Spleen (tissue), 11 donors: ENCODE results near the gene ADAM8. TPM values are rescaled to one million over a fixed set of nuclear protein-coding genes. Genes with fewer than 3 reads are reported as not detected.

ENCODE experiments used
- DNase-seq: peaks from one replicate; pipeline ENCODE4 v3.0.0-alpha.2; 2020
- H3K27ac ChIP-seq, 8 donors: fragments of 200-600 bp; sonication (generic) in 7 of 8; 1 replicate in 4 of 8; 2 replicates in 4 of 8; pipeline versions ENCODE4 v1.5.0 to v1.8.0; 2016 to 2021; ENCODE audit warnings: inconsistent platforms in 4 of 8, mild to moderate bottlenecking in 4 of 8, moderate library complexity in 1 of 8
- H3K27me3 ChIP-seq, 7 donors: fragments of 200-600 bp; sonication (generic) in 6 of 7; replicated peaks in 1 of 7; 1 replicate in 4 of 7; 2 replicates in 3 of 7; pipeline versions ENCODE4 v1.5.0 to v1.8.0; 2016 to 2021; ENCODE audit warnings: inconsistent platforms in 3 of 7, mild to moderate bottlenecking in 1 of 7
- H3K36me3 ChIP-seq, 6 donors: fragments of 200-600 bp; sonication (generic) in 5 of 6; 1 replicate in 4 of 6; 2 replicates in 2 of 6; pipeline versions ENCODE4 v1.5.0 to v1.8.0; 2016 to 2021; ENCODE audit warnings: inconsistent platforms in 2 of 6
- H3K4me1 ChIP-seq, 6 donors: fragments of 200-600 bp; sonication (generic) in 5 of 6; 1 replicate in 3 of 6; 2 replicates in 3 of 6; pipeline versions ENCODE4 v1.5.0 to v1.8.0; 2016 to 2021; ENCODE audit warnings: inconsistent platforms in 3 of 6
- H3K4me3 ChIP-seq, 8 donors: fragments of 200-600 bp; sonication (generic) in 7 of 8; 1 replicate in 4 of 8; 2 replicates in 4 of 8; pipeline versions ENCODE4 v1.5.0 to v1.8.0; 2016 to 2021; ENCODE audit warnings: inconsistent platforms in 4 of 8, mild to moderate bottlenecking in 4 of 8, moderate library complexity in 2 of 8
- H3K9me3 ChIP-seq, 8 donors: fragments of 200-600 bp; sonication (generic) in 7 of 8; 1 replicate in 4 of 8; 2 replicates in 4 of 8; pipeline versions ENCODE4 v1.5.0 to v1.8.0; 2016 to 2021; ENCODE audit warnings: inconsistent platforms in 4 of 8
- POLR2A ChIP-seq, 3 donors: fragments of 450-650 bp; IDR thresholded peaks; one replicate each; pipeline ENCODE4 v1.5.1; 2017; ENCODE audit warnings: antibody characterized with exemption in 3 of 3, mild to moderate bottlenecking in 1 of 3
- POLR2AphosphoS5 ChIP-seq, 3 donors: sonication (generic); formaldehyde crosslinking; IDR thresholded peaks; one replicate each; pipeline ENCODE4 v1.5.1; 2017; ENCODE audit warnings: antibody characterized with exemption in 3 of 3
- WGBS, 5 donors: extraction: QIAGEN DNeasy Blood & Tissue Kit in 3 of 5; methylation state at CpG; one replicate each; pipeline versions ENCODE4 v1.1.5 to v1.1.7; 2013 to 2018; 5-methylcytosine and 5-hydroxymethylcytosine counted together
- intact Hi-C: fragments of 100-400 bp; cut with DNase I; formaldehyde crosslinking; loops from one replicate; pipeline ENCODE4 v1.15.0; 2023; ENCODE audit warnings: low total_unique reads
- polyA plus RNA-seq, 3 donors: library from polyadenylated mRNA; stranded (reverse); fragments of 200-250 nt; gene quantifications; one replicate each; pipeline ENCODE4 v1.2.1, GENCODE V29; 2013
- total RNA-seq, 7 donors: library from RNA; depleted of rRNA in 3 of 7; stranded (reverse); fragments of >200 nt in 3 of 7; fragmentation: NEBNext Ultra II Directional in 4 of 7; extraction: Animal tissue kit (Norgen Biotek cat#: 25700) in 4 of 7; gene quantifications; one replicate each; pipeline versions ENCODE4 v1.1.0 to v1.2.1, GENCODE V29; 2016 to 2021
- TF ChIP-seq, protein P1 (sequence below), 11 experiments: fragments of 200-600 bp in 7 of 11; fragments of 450-650 bp in 4 of 11; sonication (generic) in 4 of 11; IDR thresholded peaks in 8 of 11; conservative IDR thresholded peaks in 3 of 11; 1 replicate in 7 of 11; 2 replicates in 4 of 11; pipeline versions ENCODE4 v1.4.0 to v1.8.0; 2016 to 2021; ENCODE audit warnings: antibody characterized with exemption in 11 of 11, inconsistent platforms in 4 of 11, mild to moderate bottlenecking in 1 of 11
- donor health status: healthy with polysubstance abuse.
- donor health status: DM: no; HTN: no; CAD: no; lungs with moderate emphysema.
- donor health status: DM: no; HTN: no; CAD: no.
- donor health status: Bipolar disorder and iron deficiency.
- donor health status: healthy.
- donor health status: DM: no; HTN: no; CAD: no.
- donor health status: DM: yes; HTN: yes; CAD: no.

ADAM8 gene
- total and polyA plus RNA-seq, 10 donors, result 10.1 to 177 (median 67.8) TPM

DNA sequence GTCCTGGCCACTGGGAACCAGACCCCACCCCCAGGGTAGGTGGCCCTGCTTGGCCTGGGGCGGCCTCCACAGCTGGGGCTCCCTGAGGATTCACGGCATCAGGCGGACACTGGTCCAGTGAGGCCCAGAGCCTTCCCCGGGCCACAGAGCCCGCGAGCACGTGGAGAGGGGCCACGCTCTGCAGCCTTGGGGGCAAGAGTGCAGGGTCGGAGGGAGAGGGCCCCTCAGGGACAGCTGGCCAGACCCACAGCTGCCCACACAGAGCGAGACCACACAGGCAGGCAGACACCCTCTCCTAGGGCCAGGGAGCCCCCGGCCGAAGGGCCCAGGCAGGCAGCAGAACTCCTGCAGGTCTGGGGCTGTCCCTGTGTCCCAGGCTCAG lies 28.3 kb downstream of the ADAM8 start:
- Histone ChIP-seq H3K27me3 (peaks cover 0 to 78% (median 33%) of the 10 kb centered on the region in 7 donors), H3K36me3 (no peaks in the 10 kb centered on the region), H3K4me1 (peaks cover 0 to 6% (median 0%) of the 10 kb centered on the region in 6 donors), H3K4me3 (no peak overlapping the region), H3K9me3 (no peaks in the 10 kb centered on the region), H3K27ac (no peak overlapping the region)
- no peak for DNase-seq
- intact Hi-C loops, result no loop called here
- 80 to 93% (median 90%) methylated on average over 1 to 12 of the region's 12 CpGs for WGBS, 5 donors
- TF ChIP-seq POLR2AphosphoS5 (IDR thresholded peaks at IDR 0.05) (no peak), POLR2A (IDR thresholded peaks at IDR 0.05) (no peak)
- TF ChIP-seq, protein P1, sequence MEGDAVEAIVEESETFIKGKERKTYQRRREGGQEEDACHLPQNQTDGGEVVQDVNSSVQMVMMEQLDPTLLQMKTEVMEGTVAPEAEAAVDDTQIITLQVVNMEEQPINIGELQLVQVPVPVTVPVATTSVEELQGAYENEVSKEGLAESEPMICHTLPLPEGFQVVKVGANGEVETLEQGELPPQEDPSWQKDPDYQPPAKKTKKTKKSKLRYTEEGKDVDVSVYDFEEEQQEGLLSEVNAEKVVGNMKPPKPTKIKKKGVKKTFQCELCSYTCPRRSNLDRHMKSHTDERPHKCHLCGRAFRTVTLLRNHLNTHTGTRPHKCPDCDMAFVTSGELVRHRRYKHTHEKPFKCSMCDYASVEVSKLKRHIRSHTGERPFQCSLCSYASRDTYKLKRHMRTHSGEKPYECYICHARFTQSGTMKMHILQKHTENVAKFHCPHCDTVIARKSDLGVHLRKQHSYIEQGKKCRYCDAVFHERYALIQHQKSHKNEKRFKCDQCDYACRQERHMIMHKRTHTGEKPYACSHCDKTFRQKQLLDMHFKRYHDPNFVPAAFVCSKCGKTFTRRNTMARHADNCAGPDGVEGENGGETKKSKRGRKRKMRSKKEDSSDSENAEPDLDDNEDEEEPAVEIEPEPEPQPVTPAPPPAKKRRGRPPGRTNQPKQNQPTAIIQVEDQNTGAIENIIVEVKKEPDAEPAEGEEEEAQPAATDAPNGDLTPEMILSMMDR (IDR thresholded peaks at IDR 0.05 in 8 of 11, conservative IDR thresholded peaks at IDR 0.05 in 3 of 11), result no peak

DNA sequence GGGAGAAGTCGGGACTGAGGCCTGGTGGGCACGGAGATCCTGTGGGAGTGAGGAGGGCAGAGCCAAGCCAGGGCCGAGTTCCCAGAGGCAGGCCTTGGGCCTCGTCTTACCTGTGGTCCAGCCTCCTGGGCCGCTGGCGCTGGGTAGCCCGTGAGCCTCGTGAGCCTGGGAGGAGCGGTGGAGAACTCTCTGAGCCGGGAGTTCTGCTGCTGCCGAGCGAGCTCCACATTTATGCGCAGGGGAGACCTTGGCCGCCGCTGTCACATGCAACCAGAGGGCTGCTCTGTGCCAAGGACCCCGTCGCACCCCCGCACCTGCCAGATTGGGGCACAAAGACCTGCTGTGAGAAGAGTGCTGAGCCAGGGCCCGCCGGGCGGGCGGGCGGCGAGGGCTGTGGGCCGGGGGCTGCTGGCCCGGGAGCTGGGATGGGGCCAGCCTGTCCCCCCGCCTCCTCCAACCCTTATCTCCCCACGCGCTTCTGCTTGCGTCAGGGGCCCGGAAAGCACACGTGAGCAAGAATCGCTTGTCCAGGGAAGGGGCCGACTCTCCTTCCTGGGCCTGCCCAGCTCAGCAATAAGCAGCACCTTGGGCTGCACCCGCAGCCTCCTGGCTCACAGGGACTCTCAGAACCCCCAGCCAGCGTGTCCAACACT lies 28.9 kb downstream of the ADAM8 start:
- Histone ChIP-seq H3K36me3 (no peaks in the 10 kb centered on the region), H3K4me1 (peaks cover 0 to 4% (median 0%) of the 10 kb centered on the region in 6 donors), H3K27me3 (peaks cover 0 to 80% (median 33%) of the 10 kb centered on the region in 7 donors), H3K4me3 (no peak overlapping the region), H3K27ac (no peak overlapping the region), H3K9me3 (no peaks in the 10 kb centered on the region)
- intact Hi-C loops, result no loop called here
- DNase-seq, result no peak
- 74 to 88% (median 83%) methylated on average over 24 to 36 of the region's 36 CpGs for WGBS, 5 donors
- TF ChIP-seq POLR2AphosphoS5 (IDR thresholded peaks at IDR 0.05) (no peak), POLR2A (IDR thresholded peaks at IDR 0.05) (no peak)
- TF ChIP-seq, protein P1 (IDR thresholded peaks at IDR 0.05 in 8 of 11, conservative IDR thresholded peaks at IDR 0.05 in 3 of 11), result no peak

DNA sequence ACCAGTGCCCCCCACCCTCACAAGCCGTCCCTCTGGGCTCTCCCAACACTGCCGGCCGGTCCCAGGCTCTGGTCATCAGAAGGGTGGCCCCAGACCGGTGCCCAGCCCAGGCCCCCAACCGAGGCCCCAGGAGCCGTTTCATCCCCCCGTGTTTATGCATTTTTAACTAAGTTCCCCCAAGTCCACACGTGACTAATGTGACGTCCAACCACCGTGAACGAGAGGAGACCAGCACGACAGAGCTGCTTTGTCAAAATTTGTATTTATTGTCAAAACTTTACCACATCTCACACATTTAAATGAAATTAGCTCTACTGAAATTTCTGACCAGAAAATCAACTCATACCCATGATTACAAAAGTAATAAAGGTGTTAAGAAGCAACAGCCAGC lies 30.4 kb downstream of the ADAM8 start:
- 67 to 78% (median 73%) methylated on average over 12 of the region's 12 CpGs for WGBS, 5 donors
- TF ChIP-seq POLR2AphosphoS5 (IDR thresholded peaks at IDR 0.05) (no peak), POLR2A (IDR thresholded peaks at IDR 0.05) (no peak)
- TF ChIP-seq, protein P1 (IDR thresholded peaks at IDR 0.05 in 8 of 11, conservative IDR thresholded peaks at IDR 0.05 in 3 of 11), result no peak
- H3K27me3 ChIP-seq, result peaks cover 0 to 83% (median 33%) of the 10 kb centered on the region in 7 donors
- H3K36me3 ChIP-seq, result no peaks in the 10 kb centered on the region
- H3K9me3 ChIP-seq, result no peaks in the 10 kb centered on the region
- intact Hi-C loops, result no loop called here
- H3K27ac ChIP-seq, result no peak overlapping the region
- no peak overlapping the region for H3K4me3 ChIP-seq
- H3K4me1 ChIP-seq, result peaks cover 0 to 16% (median 10%) of the 10 kb centered on the region in 6 donors
- no peak for DNase-seq

DNA sequence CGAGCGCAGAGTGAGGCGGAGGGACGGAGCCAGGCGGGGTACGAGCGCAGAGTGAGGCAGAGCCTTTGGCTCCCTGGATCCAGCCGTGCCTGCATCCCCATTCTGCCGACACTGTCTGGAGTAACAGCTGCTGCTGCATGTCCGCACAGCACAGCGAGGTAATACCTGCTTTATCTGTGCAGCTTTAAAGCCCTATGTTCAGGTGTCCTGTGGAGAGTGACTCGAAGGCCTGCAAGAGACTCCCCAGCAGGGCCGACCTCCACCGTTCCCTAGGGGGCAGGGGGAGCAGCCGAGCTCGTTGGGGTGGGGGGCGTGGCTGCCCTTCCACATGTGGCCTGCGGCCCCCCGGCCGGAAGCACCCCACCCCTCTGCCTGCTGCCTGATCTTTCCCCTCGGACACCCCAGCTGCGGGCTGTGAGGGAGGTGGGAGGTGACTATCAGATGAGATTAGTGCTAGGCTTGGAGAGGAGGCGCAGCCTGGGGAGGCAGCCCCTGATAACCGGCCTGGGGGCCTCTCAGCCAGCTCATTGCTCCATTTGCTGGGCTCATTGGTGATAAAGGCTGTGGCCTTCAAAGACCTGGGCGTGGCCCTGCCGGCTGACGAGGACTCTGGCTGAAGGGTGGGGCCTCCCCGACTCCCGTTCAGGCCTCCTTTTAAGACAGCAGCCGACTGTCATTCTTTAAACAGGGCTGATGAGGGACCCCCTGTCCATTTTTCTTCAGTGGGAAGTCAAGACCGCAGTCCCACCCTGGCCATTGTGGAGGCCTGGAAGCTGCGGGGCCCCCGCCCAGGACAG lies 31.0 kb downstream of the ADAM8 start:
- intact Hi-C loops, result no loop called here
- no peak for DNase-seq
- Histone ChIP-seq H3K4me1 (peaks cover 3 to 22% (median 16%) of the 10 kb centered on the region in 6 donors), H3K36me3 (no peaks in the 10 kb centered on the region), H3K4me3 (no peak overlapping the region), H3K27ac (no peak overlapping the region), H3K27me3 (peaks cover 0 to 88% (median 33%) of the 10 kb centered on the region in 7 donors), H3K9me3 (no peaks in the 10 kb centered on the region)
- WGBS, 5 donors, result 58 to 80% (median 71%) methylated on average over 13 to 33 of the region's 33 CpGs
- TF ChIP-seq POLR2A (IDR thresholded peaks at IDR 0.05), result no peak
- no peak for TF ChIP-seq POLR2AphosphoS5 (IDR thresholded peaks at IDR 0.05)
- TF ChIP-seq, protein P1 (IDR thresholded peaks at IDR 0.05 in 8 of 11, conservative IDR thresholded peaks at IDR 0.05 in 3 of 11), result no peak
